ENCODE measurements around the gene RASL10A. TPM values are rescaled to one million over a fixed set of nuclear protein-coding genes. Genes with fewer than 3 reads are reported as not detected.

The RASL10A gene
- total RNA-seq, 4 donors from 2014 or later = 0.38 to 3.5 (median 0.75) TPM; not detected in 1

DNA sequence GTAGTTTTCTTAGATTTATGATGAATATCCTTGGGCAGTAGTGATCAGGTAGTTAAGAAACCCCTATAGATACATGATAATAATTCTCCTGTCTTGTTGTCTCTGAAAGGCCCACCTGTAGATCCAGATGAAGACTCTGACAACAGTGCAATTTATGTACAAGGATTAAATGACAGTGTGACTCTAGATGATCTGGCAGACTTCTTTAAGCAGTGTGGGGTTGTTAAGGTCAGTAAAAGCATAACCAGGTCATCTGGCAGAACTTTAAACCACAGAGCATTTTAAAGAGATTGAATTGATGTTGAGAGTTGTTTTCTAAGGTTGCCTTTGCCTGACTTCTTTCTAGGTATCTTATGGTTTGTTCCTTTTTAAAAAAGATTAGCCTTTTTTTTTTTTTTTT, 23.1 kb downstream of the RASL10A start:
- Histone ChIP-seq H3K4me1 (no peaks in the 10 kb centered on the region), H3K9me3 (no peaks in the 10 kb centered on the region), H3K27ac (no peak overlapping the region), H3K27me3 (no peaks in the 10 kb centered on the region), H3K4me3 (no peak overlapping the region), H3K36me3 (peaks cover 53 to 100% (median 73%) of the 10 kb centered on the region in 3 donors)
- no peak for DNase-seq
- TF ChIP-seq CTCF (IDR thresholded peaks at IDR 0.05) = no peak
- TF ChIP-seq POLR2A (IDR thresholded peaks at IDR 0.05) = no peak
- intact Hi-C loops (cut with DNase I) = no loop called here

DNA sequence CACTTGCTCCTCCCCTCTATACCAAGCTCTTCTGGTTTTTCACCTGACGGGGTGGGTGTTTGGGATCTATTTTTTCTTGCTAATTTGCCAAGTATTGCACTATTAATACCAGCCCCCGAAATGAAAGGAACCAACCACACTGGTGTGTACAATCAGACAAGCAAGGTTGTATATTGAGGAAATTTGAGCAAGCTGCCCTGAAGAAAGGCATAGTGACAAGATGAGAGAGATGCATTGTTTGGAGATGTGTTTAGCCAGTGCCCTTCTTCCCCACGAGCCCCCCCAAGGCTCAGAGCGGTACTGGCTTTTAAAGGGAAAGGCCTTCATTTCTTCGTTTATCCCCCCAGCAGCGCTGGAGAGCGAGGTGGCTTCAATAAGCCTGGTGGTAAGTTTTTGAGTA, 24.3 kb downstream of the RASL10A start:
- H3K4me1 ChIP-seq = no peaks in the 10 kb centered on the region
- WGBS, 2 donors = 72 to 78% methylated on average over 7 of the region's 7 CpGs
- H3K36me3 ChIP-seq = peaks cover 50 to 100% (median 67%) of the 10 kb centered on the region in 3 donors
- intact Hi-C loops (cut with DNase I) = no loop called here
- no peaks in the 10 kb centered on the region for H3K9me3 ChIP-seq
- H3K27ac ChIP-seq = no peak overlapping the region
- no peak for TF ChIP-seq CTCF (IDR thresholded peaks at IDR 0.05)
- no peak for TF ChIP-seq POLR2A (IDR thresholded peaks at IDR 0.05)
- no peak for DNase-seq
- H3K4me3 ChIP-seq = no peak overlapping the region
- no peaks in the 10 kb centered on the region for H3K27me3 ChIP-seq

GRCh38 chr22:29290061-29290460, 25.4 kb downstream of the RASL10A start:
- no peaks in the 10 kb centered on the region for H3K27me3 ChIP-seq
- WGBS, 2 donors = 53 to 59% methylated on average over 5 of the region's 5 CpGs
- no peak overlapping the region for H3K27ac ChIP-seq
- no peak overlapping the region for H3K4me3 ChIP-seq
- H3K36me3 ChIP-seq = peaks cover 50 to 100% (median 66%) of the 10 kb centered on the region in 3 donors
- no peaks in the 10 kb centered on the region for H3K9me3 ChIP-seq
- no peaks in the 10 kb centered on the region for H3K4me1 ChIP-seq
- no peak for DNase-seq
- no peak for TF ChIP-seq POLR2A (IDR thresholded peaks at IDR 0.05)
- TF ChIP-seq CTCF (IDR thresholded peaks at IDR 0.05) = no peak
- intact Hi-C loops (cut with DNase I) = no loop called here

DNA sequence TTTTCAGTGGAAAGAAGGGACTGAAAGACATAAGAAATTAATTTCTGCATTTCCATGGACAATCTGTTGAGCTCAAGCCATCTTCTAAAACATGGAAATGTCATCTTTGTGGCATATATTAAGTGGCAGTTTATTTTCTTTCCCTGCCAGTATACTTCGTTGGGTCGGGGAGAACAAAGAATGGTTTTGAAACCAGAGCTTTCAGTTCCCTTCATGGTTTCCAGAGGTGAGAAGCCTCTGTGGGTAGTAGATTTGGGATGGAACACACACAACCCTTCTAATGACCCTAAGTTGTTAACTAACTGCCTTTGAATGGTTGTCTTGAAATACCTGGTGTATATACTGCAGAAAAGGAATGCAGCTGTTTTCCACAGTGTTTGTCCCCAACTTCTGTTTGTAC, 26.7 kb downstream of the RASL10A start:
- Histone ChIP-seq H3K36me3 (peaks cover 57 to 100% (median 67%) of the 10 kb centered on the region in 3 donors), H3K9me3 (no peaks in the 10 kb centered on the region), H3K27ac (no peak overlapping the region), H3K27me3 (no peaks in the 10 kb centered on the region), H3K4me3 (no peak overlapping the region), H3K4me1 (no peaks in the 10 kb centered on the region)
- 18 to 21% methylated on average over 2 of the region's 2 CpGs for WGBS, 2 donors
- no peak for TF ChIP-seq CTCF (IDR thresholded peaks at IDR 0.05)
- no peak for TF ChIP-seq POLR2A (IDR thresholded peaks at IDR 0.05)
- intact Hi-C loops (cut with DNase I) = no loop called here
- DNase-seq = no peak

- TF ChIP-seq POLR2A (IDR thresholded peaks at IDR 0.05) (no peak), CTCF (IDR thresholded peaks at IDR 0.05) (no peak)
These were observed 31.3 kb downstream of the RASL10A start for GRCh38 chr22:29284196-29284595.

More at GRCh38 chr22:29284196-29284595, 31.3 kb downstream of the RASL10A start:
- no peak overlapping the region for H3K27ac ChIP-seq
- no peak for DNase-seq
- no peaks in the 10 kb centered on the region for H3K9me3 ChIP-seq
- H3K4me1 ChIP-seq = no peaks in the 10 kb centered on the region
- H3K4me3 ChIP-seq = no peak overlapping the region
- intact Hi-C loops (cut with DNase I) = no loop called here
- peaks cover 65 to 100% (median 73%) of the 10 kb centered on the region in 3 donors for H3K36me3 ChIP-seq
- 70 to 80% methylated on average over 2 of the region's 3 CpGs for WGBS, 2 donors
- H3K27me3 ChIP-seq = no peaks in the 10 kb centered on the region
